GM15510 (cell line): ENCODE results near the gene PRKAG1.

ENCODE experiments used
- POLR2A ChIP-seq: IDR thresholded peaks from 3 replicates; pipeline ENCODE4 v1.6.1; 2011; ENCODE audit warnings: borderline replicate concordance; ENCODE audit not compliant: insufficient read length; ENCODE audit errors: extremely low read depth

The PRKAG1 gene

DNA sequence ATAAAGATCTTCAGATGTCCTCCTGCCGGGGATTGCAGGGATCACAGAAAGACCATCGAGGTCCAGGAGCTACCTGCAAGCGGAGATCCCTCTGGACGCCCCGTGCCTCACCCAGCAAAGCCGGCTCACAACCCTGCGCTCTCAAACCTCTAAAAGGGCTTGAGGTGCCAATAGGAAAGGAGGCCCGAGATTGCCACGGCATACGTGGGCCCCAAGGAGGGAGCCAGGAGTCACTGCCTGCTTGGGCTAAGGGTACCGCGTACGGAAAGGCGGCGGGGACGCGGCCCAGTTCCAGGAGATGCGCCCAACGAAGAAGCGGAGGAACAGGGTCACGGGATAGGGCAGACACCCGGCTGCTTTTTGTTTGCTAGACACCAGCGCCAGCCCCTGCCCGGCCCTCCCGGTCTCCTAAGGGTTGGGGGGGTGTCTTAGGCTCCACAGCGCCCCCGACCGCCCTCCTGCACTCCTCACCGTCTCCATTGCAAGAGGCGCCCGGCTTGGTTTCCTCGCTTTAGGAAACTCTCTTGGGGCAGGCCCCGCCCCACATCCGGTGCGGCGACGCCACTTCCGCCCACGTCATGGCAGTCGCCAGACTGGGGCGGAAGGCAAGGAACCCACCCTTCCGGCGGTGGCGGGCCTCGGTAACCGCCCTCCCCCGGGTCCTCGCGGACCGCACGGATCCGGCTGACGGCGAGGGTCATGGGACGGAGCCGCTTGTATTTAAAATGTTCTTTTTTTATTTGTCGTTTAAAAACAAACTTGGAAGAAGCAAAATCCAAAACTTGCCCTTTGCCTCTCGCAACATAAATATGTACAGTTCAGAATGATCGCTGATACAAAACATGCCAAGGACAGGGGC is at the start of gene PRKAG1:
TSS of gene PRKAG1 (minus strand) at position 516 of the 859 bp plus-strand sequence. CDS start at position 480, 36 bp downstream.
- TF ChIP-seq POLR2A: peak; percentile 90

DNA sequence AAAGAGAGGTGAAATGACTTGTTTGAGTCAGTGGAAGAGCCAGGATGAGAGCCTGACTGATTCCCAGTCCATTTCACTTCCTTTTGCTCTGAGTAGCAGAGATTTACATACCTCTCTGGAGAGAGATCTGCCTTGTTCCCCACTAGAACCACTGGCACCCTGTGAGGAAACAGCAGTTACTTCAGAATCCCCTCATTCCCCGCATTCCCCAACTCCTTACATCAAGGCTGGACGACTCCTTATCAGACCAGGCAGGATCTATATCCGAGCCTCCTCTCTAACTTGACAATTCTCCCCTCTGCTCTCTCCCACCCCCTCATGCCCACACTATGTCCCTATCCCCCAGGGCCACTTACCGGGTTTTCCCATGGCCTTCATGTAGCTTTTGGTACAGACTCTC is 47.5 kb upstream of the PRKAG1 start:
- no peak for TF ChIP-seq POLR2A

DNA sequence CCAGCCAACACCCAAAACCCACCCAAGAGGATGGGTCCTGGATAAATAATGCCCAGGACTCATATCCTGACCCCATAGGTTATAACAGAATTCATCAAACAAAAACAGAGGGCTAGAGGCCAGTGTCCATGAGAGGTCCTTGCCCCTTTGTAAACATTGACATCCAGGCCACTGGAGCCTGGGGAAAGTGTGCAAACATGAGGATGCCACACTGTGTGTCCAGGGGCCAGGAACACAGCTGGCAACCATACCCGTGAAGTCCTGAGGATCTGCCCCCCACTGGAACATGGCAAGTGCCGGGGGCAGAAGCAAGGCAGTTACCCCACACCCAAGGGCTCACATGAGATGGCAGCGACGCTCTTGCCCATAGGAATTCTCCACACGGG is 46.2 kb upstream of the PRKAG1 start:
- no peak for TF ChIP-seq POLR2A

DNA sequence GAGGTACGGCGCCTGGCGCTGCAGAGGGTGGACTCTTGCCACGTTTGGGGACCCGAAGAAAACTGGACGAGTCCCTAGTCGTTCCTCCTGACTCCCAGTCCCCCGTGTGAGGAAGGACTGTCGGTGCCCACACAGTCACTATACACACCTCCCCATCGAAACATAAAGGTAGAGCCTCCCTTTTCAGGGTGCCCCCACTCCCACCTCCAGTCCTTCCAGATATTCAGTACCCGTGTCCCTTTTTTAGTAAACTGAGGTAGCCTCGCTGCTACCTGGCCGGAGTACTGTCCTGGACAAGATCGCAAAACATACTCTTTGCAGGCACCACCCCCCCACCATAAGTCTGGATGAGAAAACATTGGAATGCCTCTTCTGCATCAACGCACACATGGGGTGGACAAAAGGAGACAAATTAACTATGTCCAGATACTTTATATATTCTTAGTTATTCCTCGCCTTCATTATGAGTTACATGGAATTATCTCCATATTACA is 42.6 kb upstream of the PRKAG1 start:
- TF ChIP-seq POLR2A: no peak

DNA sequence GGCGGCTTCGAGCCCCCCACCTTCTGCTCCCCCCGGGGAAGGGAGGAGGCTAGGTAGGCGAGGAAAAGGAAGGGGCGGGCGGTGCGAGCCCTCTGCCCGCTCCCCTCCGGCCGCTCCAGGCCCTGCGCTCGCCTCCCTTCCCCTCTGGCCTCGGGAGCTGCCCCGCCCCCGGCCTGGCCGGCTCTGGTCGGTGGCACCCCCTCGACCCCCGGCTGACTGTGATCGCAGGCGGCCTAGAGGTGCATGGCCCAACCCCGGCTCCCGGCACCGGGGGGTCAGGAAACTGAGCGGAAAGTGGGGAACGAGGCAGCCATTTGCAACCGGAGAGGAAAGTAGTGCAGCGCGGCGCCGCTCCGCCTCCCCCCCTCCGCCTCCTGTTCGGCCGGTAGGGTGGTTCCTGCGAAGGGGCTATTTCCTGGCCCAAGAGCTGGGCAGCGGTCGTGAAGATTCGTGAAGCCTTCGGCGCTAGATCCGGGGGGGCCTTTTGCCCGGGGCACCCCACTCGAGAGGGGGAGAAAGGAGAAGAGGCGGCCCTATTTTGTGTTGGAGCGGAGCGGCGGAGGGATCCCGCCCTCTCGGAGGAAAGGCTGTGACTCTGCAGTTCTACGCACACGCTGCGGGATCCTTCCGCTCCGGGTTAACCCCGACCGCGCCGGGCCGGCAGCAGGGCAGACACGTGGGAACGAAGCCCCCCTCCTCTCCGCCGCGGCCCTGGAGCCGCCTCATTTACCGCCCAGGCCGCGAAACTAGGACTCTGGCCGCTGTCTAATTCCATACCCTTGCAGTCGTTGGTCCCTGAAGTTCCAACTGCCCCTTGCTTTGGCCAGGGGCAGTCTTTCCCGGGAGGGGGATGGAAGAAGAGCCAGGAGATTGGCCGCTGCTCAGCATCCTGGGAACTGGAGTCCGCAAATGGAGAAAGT is 41.9 kb upstream of the PRKAG1 start, which contains the start of gene KMT2D:
TSS of gene KMT2D (minus strand) at position 558 of the 920 bp plus-strand sequence. CDS start 5,470 bp downstream, outside the sequence.
- TF ChIP-seq POLR2A: peak; percentile 72

DNA sequence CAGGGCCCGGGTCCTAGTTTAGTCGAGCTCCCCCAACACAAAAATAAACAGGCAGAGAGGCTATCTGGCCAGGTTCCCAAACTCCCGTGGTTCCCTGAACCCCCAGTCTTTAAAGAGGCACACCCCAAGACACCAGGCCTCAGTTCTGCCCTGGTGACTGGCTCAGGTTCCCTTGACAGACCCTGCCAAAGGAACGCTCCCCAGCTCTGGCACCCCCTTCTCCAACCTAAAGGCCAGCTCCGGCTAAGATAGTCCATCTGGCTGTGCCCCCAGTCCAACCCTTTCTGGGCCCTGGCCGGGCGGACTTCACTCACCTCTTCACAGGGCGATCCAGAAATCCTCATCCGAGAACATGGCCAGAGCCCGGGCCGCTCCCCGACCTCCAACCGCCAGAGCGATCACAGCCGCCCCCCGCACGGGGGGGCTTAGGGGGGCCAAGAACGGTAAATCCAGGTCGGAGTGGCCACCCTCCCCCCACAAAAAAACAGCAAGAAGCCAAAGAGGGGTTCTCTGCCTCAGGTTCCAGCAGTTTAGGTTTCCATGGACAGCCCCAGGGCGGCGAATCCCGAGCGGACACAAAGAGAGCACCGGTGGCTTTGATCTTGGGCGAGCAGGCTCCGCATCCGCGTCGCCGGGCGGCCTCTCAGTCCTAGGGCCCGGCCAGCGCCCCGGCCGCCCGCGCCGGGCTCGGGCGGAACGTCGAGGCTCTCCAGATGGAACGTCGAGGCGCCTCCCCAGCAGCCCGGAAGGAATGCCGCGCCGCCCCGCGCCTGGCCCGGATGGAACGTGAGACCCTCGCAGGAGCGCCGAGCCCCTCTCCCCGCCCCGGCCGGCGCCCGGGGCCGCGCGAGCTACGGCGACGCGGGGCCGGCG is 41.0 kb upstream of the PRKAG1 start:
- no peak for TF ChIP-seq POLR2A

DNA sequence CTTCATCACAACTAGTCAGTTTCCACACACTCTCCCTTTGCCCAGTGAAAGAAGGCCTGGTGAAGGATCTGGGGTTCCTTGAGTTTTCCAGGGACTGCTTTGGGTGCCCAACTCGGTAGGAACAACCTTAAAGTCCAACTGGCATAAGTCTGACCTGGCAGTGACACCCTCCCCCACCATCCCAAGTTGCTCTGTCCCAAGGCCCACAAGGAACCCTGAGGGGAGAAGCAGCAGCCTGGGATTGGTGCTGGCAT is 40.4 kb upstream of the PRKAG1 start:
- no peak for TF ChIP-seq POLR2A

DNA sequence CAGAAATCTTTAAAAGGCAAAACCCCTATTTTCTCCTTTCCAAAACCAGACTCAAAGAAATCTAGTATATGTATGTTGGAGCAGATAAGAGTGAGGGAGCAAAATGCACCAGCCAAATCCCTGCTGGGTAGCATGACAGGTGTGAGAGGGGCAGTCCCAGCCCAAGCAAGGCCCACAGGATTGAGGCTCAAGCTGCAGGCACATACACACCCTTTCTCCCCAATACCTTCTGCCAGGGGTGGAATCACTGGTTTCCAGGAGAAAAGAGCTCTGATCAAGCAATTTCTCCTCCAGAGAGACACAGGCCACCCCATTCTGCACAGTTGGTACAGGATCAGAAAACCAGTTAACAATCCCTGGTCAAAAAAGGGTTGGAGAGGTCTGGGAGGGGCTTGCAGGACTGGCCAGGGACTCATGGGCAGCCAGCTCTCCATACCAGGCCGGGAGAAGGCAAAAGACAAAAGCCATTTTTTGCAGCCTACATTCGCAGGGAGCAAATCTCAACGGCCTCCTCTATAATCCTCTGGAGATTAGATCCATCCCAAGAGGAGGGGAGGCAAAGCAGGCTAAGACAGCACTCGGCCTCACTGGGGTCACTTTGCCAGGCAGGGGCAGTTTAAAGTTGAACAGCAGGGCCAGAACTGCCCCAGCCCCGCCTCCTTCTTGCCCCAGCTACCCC is 39.9 kb upstream of the PRKAG1 start:
- no peak for TF ChIP-seq POLR2A

DNA sequence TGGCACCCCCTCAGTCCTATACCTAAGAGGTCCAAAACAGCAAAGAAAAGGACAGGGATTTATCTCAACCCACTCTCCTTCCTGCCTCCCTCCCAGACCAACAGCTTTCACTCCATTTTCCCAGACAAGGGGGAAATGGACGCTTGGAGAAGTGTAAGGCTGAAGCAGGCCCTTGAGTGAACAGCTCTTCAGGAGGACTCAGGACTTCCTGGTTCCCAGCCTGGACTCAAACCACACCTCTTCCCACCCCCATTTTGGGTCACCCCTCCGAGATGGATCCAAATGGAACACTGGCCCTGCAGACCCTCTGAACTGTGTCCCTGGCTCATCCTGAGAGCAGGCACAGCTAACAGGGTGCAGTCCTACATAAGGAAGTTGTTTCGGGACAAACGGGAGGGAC is 39.3 kb upstream of the PRKAG1 start:
- TF ChIP-seq POLR2A: no peak

DNA sequence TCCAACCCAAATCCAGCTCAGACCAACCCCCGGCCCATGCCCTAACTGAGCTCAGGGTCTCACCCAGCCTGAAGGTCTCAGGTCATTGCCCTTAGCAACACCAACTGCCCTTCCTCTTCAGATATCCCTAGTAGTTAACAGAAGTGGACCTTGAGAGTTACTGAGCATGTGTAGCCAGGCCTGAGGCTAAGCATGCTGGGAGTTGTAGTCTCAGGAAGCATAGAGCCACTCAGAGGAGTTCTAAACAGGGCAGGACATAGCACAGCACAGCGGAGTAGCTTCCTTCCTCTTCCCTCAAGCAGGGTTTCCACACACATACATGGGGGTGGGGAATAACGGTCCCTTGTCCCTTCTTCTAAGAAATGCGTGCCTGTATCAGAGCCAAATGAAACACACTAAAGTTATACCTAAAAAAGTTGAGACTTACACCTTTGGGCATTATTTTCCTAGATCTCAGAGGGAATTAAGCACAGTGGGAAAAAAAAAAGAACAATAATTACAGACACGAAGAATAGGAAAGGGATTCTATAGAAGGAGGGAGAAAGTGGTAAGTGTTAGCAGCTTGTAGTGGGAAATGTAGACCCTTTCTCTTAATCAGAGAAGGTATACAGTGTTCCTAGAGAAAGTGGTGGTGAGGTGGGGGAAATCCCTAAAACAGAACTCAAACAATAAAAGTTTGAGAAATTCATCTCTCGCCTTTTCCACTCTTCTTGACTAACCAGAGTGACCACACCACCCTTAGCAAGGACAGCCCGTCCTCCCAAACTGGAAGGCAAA is 37.6 kb upstream of the PRKAG1 start:
- no peak for TF ChIP-seq POLR2A

DNA sequence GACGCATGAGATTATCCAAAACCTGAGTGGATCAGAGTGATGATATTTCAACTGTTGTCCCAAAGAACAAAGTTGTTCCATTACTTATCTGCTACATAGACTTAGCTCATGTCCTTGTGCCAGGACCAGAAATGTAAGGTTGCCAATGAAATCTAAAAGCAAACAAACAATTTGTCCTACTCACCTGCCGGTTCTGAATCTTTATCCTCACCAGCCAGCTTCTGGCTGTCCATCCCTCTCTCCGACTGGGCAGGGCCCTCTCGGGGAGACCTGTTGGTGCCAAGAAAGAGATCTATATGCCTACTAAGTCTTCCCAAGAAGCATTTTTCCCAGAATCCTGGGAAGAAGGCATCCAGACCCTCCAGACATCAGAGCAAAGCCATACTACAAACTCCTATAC is 36.5 kb upstream of the PRKAG1 start:
- no peak for TF ChIP-seq POLR2A

DNA sequence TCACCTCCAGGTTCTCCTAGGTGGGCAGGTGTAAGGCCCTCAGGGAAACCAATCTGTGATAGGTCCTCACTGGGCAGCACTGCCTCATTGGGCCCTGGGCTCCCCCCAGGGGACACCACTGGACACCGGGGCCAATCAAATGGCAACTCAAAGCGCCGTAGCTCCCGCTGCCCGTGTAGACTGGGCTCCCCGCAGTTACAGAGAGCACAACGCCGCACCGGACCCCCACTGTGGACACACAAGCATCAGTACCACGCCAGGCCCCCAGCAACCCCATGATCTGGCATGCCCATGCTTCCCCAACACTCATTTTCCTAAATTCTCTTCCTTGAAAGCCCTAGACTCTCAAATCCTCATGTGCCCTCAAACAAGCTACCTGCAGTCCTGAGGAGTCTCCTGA is 35.9 kb upstream of the PRKAG1 start:
- TF ChIP-seq POLR2A: no peak

DNA sequence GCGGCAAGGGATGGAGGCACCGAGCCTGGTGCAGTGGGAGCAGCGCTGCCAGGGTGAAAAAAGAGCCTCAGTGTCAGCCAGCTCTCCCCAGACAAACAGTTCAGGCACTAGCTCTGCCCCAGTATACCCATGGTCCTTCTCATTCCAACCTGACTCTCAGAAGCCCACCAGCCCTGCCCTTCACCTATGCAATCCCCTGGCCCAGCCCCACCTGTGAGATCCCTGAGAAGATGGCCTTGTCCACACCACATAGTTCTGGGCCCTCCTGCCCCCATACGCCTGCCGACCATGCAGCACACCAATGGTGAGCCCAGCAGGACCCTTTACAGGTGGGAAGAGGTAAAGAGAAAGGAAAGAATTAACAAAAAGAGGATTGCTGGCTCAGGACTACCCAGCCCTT is 35.5 kb upstream of the PRKAG1 start:
- no peak for TF ChIP-seq POLR2A

DNA sequence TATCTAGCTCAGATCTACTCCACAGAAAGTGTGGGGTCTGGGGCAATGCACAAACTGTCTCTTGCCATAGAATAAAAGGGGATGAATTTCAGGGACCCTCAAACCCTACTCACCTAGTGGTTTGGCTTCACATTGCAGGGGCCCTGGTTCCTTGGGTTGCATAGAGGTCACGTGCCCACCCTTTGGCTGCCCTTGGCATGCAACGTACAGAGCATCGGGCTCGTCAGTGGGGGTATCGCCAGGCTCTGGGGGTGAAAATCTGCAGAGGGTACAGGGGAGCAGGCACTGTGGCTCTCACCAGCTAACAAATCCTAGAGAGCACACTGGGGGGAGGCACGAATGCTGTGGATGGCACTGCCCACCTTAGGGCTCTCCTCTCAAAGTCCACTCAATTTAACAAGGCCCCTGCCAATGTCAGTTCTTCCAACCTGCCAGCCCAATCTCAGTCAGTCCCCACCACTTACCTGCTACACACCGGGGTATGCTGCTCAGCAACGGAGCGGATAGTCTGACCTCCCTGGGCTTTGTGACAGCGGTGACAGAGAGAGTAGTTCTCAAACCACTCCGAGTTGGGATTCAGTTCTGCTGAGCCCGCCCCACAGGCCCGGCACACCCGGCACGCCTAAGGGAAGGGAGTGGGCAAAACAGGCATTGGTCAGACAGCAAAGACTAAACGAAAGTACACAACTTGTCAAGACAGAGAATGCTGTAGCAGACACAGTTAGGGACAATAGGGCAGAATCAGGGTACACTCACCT is 34.1 kb upstream of the PRKAG1 start:
- TF ChIP-seq POLR2A: no peak
